CD4-positive, alpha-beta T cell treated with Interferon gamma for 1 hour (primary cell): ENCODE measurements around the gene STRADA.
A peak's percentile ranks its signal among the peaks of the same experiment; 100 is the strongest.
"Not testable (repeated sequence)": the region's sequence is repeated elsewhere in the genome, so short reads cannot be mapped to it uniquely, and the experiment has no call there.

ENCODE experiments used
- DNase-seq: peaks from one replicate; pipeline ENCODE4 v3.0.0-alpha.2; 2020

STRADA gene

GRCh38 chr17:63754046-63754445, 12.4 kb upstream of the STRADA start:
- no peak for DNase-seq

DNA sequence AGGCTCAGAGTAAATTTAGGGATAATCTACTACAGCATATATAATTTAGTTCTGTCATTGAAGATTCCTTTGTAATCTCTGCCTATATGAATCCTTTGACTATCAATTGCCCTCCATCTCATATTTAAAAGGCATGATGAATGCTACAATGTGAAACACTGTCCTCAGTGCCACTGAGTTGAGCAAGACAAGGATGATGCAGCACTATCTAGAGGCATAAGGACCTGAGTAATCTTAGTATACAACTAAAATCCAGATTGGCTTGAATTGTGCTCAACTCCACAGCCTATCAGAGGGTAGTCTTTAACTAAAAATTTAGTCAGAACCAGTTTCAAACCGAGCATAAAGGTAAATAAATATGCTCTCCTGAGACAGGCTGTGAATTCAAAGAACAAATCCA, 11.6 kb upstream of the STRADA start:
- no peak for DNase-seq

DNA sequence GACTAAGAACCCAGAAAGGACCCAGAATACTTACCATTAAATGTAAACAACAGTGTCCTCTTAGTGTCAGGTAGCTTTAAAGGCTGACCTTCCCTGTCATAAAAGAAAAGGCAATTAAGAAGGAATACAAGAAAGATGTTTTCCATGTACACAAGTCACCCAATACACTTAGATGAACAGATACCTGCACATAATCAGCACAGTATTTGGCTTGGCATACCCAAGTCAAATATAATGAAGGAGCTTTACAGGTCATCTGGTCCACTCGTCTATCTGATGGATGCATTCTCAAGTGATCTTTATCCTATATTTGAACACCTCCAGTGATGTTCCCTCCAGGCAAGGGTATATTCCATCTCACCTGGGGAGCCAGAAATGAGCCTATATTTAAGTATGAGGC, 11.1 kb upstream of the STRADA start:
- DNase-seq = no peak

- peak; percentile 5 for DNase-seq
Measured at GRCh38 chr17:63751806-63752205, 10.2 kb upstream of the STRADA start.

DNA sequence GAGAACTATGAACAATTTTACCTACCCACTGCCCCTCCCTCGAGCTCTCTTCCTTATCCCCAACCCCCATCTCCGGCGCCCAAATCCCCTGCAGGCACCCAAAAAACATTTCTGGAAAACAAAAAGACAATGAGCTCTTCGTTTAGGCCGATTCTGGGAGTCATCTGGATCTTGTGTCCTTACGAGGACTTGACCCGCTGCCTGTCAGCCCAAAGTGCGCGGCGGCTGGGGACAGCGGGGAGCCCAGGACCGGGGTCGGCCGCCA, 524 bp downstream of the STRADA start:
- DNase-seq = no peak

- no peak for DNase-seq
Measured at GRCh38 chr17:63740464-63741142, 996 bp downstream of the STRADA start.

GRCh38 chr17:63735691-63736090, 5.9 kb downstream of the STRADA start:
- DNase-seq = no peak

GRCh38 chr17:63722403-63722802, 19.2 kb downstream of the STRADA start:
- DNase-seq = no peak

DNA sequence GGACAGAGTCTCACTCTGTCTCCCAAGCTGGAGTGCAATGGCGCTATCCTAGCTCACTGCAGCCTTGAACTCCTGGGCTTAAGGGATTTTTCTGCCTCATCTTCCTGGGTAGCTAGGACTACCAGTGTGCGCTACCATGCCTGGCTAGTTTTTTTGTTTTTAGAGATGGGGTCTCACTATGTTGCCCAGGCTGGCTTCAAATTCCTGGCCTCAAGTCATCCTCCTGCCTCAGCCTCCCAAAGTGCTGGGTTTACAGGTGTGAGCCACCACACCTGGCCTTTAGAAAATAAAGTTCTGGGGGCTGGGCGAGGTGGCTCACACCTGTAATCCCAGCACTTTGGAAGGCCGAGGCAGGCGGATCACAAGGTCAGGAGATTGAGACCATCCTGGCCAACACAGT, 21.4 kb downstream of the STRADA start:
- DNase-seq = not testable (repeated sequence)

- no peak for DNase-seq
Measured at GRCh38 chr17:63718988-63719387, 22.6 kb downstream of the STRADA start.

- no peak for DNase-seq
Measured at GRCh38 chr17:63716426-63716825, 25.2 kb downstream of the STRADA start.

- DNase-seq = no peak
Measured at GRCh38 chr17:63714550-63715277, 26.9 kb downstream of the STRADA start.

- DNase-seq = no peak
Measured at GRCh38 chr17:63709110-63709509, 32.5 kb downstream of the STRADA start.

DNA sequence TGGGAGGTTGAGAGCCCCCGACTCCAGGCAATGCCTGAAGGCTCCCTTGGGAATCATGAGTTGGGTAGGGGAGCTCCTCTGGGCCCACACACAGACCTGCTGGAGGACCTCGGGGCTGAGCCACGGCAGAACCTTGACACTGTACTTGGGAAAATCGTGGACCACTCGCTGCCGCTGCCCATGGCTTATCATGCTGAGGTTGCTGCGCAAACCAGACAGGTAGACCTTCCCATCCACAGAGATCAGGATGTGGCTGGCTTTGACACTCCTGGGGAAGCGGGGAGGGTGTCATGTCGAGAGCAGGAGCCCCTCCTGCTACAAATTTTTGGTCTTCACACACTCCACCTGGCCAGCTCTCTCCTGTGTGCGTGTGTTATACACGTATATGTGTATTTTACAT, 34.4 kb downstream of the STRADA start:
- no peak for DNase-seq

- DNase-seq = no peak
Measured at GRCh38 chr17:63706336-63707082, 35.1 kb downstream of the STRADA start.

DNA sequence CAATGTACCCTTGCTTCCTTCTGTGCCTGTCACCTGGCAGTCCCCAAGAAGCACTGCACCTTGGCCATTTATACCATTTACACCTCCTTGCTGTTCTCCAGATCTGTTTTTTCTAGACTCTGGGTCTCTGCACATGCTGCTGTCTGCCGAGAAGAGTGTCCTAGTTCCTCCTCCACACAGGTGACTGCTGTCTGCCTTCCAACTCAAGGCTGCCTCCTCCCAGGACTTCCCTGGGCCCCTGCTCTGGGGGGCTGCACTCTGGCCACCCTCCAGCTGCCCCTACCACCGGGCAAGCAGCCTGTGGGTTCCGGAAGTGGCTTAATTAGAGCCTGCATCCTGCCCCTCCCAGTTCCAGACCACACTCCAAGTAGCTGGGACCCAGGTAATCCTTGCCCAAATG, 35.9 kb downstream of the STRADA start:
- no peak for DNase-seq

- no peak for DNase-seq
Measured at GRCh38 chr17:63704836-63705235, 36.8 kb downstream of the STRADA start.

GRCh38 chr17:63704259-63704576, 37.4 kb downstream of the STRADA start:
- DNase-seq = no peak

DNA sequence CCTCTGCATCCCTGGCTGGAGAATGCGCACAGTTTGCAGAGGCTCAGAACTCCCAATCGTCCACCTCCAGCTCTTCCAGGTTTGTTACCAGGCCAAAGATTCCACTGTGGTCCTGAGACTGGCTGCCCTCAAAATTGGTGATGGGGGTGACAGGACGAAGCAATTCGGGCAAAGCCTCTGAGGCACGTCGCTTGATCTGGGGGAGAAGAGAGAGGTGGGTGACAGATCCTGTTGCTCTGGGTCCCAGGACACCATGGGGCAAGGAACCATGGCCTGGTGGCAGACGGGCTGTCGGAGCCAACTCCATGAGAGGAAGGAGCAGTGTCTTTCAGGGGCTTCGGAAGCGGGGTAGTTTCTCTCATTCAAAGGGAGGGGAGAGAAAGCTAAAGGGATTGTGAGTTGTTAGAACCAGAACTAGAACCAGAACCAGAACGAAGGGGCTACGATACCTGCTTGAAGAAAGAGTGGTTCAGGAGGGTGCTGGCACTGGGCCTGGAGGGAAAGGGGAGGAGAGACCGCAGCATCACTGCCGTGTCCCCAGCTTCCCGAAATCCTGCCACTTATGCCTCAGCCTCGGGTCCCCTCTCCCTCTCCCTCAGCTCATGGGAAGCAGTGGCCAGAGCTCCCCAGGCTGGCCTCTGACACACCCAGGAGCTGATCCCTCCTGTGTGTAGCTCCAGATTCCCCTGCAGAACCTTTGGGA, 37.9 kb downstream of the STRADA start:
- DNase-seq = no peak

- no peak for DNase-seq
Measured at GRCh38 chr17:63703029-63703428, 38.6 kb downstream of the STRADA start.

DNA sequence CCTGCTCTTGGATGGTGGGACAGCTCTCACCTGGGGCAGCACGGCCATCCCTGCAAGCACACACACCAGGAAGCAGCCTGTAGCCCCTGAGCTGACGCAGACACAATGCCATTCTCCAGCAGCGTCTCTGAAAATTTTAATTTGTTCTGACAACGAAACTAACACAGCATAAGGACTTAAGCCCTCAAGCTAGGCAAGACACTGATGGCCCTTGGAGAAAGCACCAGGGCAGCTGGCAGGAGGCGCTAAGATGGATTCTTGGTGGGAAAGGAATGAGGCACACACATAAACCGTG, 38.9 kb downstream of the STRADA start:
- DNase-seq = no peak

- DNase-seq = peak; percentile 83
Measured at GRCh38 chr17:63701868-63702720, 39.5 kb downstream of the STRADA start.

DNA sequence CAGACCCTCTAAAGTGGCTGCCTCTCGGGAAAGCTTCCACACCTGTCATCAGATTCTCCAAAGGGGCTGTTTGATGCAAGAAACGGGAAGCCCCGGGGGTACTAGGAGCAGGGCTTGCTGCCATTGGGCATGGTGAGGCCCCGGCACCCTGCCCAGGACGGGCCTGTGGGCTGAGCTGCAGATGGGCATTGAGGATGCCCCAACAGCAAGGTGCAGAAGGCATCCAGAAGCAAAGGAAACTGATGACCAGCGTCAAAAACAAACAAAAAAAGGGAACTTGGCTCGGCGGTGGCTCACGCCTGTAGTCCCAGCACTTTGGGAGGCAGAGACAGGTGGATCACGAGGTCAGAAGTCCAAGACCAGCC, 40.2 kb downstream of the STRADA start:
- no peak for DNase-seq
